Measurements from ENCODE around the gene ZNF467.
A peak's percentile ranks its signal among the peaks of the same experiment; 100 is the strongest.

Gene ZNF467

GRCh38 chr7:149806726-149807125 is 33.3 kb upstream of the ZNF467 start:
- no peak for DNase-seq

GRCh38 chr7:149804106-149804505 is 30.7 kb upstream of the ZNF467 start:
- no peak for DNase-seq

- DNase-seq: no peak
These were observed 30.2 kb upstream of the ZNF467 start for GRCh38 chr7:149803551-149804074.

GRCh38 chr7:149802966-149803365 is 29.6 kb upstream of the ZNF467 start:
- DNase-seq: no peak

- no peak for DNase-seq
These were observed 28.4 kb upstream of the ZNF467 start for GRCh38 chr7:149801816-149802215.

- DNase-seq: no peak
These were observed 27.7 kb upstream of the ZNF467 start for GRCh38 chr7:149801002-149801566.

GRCh38 chr7:149800169-149800555 is 26.8 kb upstream of the ZNF467 start:
- DNase-seq: no peak

- DNase-seq: peak in 1 of 2 experiments; percentile 61
These were observed 26.2 kb upstream of the ZNF467 start for GRCh38 chr7:149799397-149800168.

GRCh38 chr7:149797771-149798170 is 24.4 kb upstream of the ZNF467 start:
- no peak for DNase-seq

- no peak for DNase-seq
These were observed 23.0 kb upstream of the ZNF467 start for GRCh38 chr7:149796287-149796860.

GRCh38 chr7:149795126-149795525 is 21.7 kb upstream of the ZNF467 start:
- no peak for DNase-seq

- no peak for DNase-seq
These were observed 21.3 kb upstream of the ZNF467 start for GRCh38 chr7:149794661-149795060.

- DNase-seq: no peak
These were observed 19.9 kb upstream of the ZNF467 start for GRCh38 chr7:149793261-149793660.

GRCh38 chr7:149792220-149792595 is 18.8 kb upstream of the ZNF467 start:
- no peak for DNase-seq

- DNase-seq: no peak
These were observed 18.2 kb upstream of the ZNF467 start for GRCh38 chr7:149791411-149792219.

- DNase-seq: no peak
These were observed 17.5 kb upstream of the ZNF467 start for GRCh38 chr7:149790754-149791360.

- DNase-seq: peak in 1 of 2 experiments; percentile 85
These were observed 16.8 kb upstream of the ZNF467 start for GRCh38 chr7:149790146-149790548.

- no peak for DNase-seq
These were observed 15.7 kb upstream of the ZNF467 start for GRCh38 chr7:149789101-149789500.

- DNase-seq: no peak
These were observed 15.0 kb upstream of the ZNF467 start for GRCh38 chr7:149788300-149788851.

- peak in 1 of 2 experiments; percentile 69 for DNase-seq
These were observed 14.3 kb upstream of the ZNF467 start for GRCh38 chr7:149787428-149788299.

- DNase-seq: no peak
These were observed 12.6 kb upstream of the ZNF467 start for GRCh38 chr7:149785983-149786382.
